Mesendoderm (in vitro differentiated cells): ENCODE measurements around the gene ENO1.
"Not testable (repeated sequence)": the region's sequence is repeated elsewhere in the genome, so short reads cannot be mapped to it uniquely, and the experiment has no call there.

Experiments
- DNase-seq: peaks from one replicate; pipeline ENCODE4 v3.0.0; 2013
- H2AK5ac ChIP-seq: 2 replicates; pipeline ENCODE4 v1.6.1; 2013; ENCODE audit warnings: low read length, inconsistent platforms
- H2BK120ac ChIP-seq: 2 replicates; pipeline ENCODE4 v1.6.1; 2013; ENCODE audit warnings: low read depth, mild to moderate bottlenecking, low read length, moderate library complexity, mixed read lengths
- H2BK15ac ChIP-seq: replicated peaks from 2 replicates; pipeline ENCODE4 v1.6.1; 2013; ENCODE audit warnings: low read depth, mild to moderate bottlenecking, moderate library complexity
- H2BK5ac ChIP-seq: 2 replicates; pipeline ENCODE4 v1.6.1; 2013; ENCODE audit warnings: low read length, inconsistent platforms
- H3K18ac ChIP-seq: 2 replicates; pipeline ENCODE4 v1.6.1; 2013; ENCODE audit warnings: mild to moderate bottlenecking, low read length, mixed read lengths
- H3K23ac ChIP-seq: one replicate; pipeline ENCODE4 v1.6.1; 2013; ENCODE audit warnings: low read length
- H3K27ac ChIP-seq: 2 replicates; pipeline ENCODE4 v1.5.1; 2013; ENCODE audit warnings: low read depth, mild to moderate bottlenecking, inconsistent platforms, low read length, moderate library complexity
- H3K27me3 ChIP-seq: 2 replicates; pipeline ENCODE4 v1.6.1; 2013; ENCODE audit warnings: low read length, control low read depth, mild to moderate bottlenecking, inconsistent platforms; ENCODE audit not compliant: insufficient read depth, poor library complexity
- H3K36me3 ChIP-seq: 2 replicates; pipeline ENCODE4 v1.6.1; 2013; ENCODE audit warnings: low read length, inconsistent platforms; ENCODE audit not compliant: control insufficient read depth, insufficient read depth
- H3K4ac ChIP-seq: one replicate; pipeline ENCODE4 v1.6.1; 2013; ENCODE audit warnings: low read depth, mild to moderate bottlenecking, low read length, moderate library complexity
- H3K4me1 ChIP-seq: 2 replicates; pipeline ENCODE4 v1.6.1; 2013; ENCODE audit warnings: low read depth, low read length, inconsistent platforms; ENCODE audit not compliant: control insufficient read depth
- H3K4me2 ChIP-seq: 2 replicates; pipeline ENCODE4 v1.6.1; 2013; ENCODE audit warnings: low read length
- H3K4me3 ChIP-seq: 2 replicates; pipeline ENCODE4 v1.5.1; 2013; ENCODE audit warnings: mild to moderate bottlenecking, low read length
- H3K56ac ChIP-seq: one replicate; pipeline ENCODE4 v1.6.1; 2013; ENCODE audit warnings: low read length
- H3K79me1 ChIP-seq: 2 replicates; pipeline ENCODE4 v1.6.1; 2013; ENCODE audit warnings: low read length, inconsistent platforms
- H3K79me2 ChIP-seq: 2 replicates; pipeline ENCODE4 v1.6.1; 2013; ENCODE audit warnings: mild to moderate bottlenecking, low read length; ENCODE audit not compliant: control insufficient read depth, insufficient read depth
- H3K9ac ChIP-seq: 2 replicates; pipeline ENCODE4 v1.6.1; 2013; ENCODE audit warnings: low read length, inconsistent platforms
- H4K5ac ChIP-seq: one replicate; pipeline ENCODE4 v1.6.1; 2013; ENCODE audit warnings: low read length
- H4K8ac ChIP-seq: one replicate; pipeline ENCODE4 v1.6.1; 2013; ENCODE audit warnings: low read depth, mild to moderate bottlenecking, control low read depth, low read length, moderate library complexity
- WGBS: extraction: QIAGEN DNeasy Blood & Tissue Kit; methylation state at CpG from one replicate; pipeline ENCODE4 v1.1.7; 2013; ENCODE audit warnings: low lambda C conversion rate, missing lambda C conversion rate; ENCODE audit not compliant: insufficient coverage; ENCODE audit errors: extremely low coverage; 5-methylcytosine and 5-hydroxymethylcytosine counted together

Gene ENO1

GRCh38 chr1:8839990-8840389 is 38.5 kb downstream of the ENO1 start:
- WGBS, result no CpG with 5 or more reads among the region's 7 CpGs
- Histone ChIP-seq H3K4me1 (no peaks in the 10 kb centered on the region), H3K9ac (no peak overlapping the region), H3K18ac (no peak overlapping the region), H2BK5ac (no peak overlapping the region), H3K79me1 (no peaks in the 10 kb centered on the region), H3K4me2 (no peak overlapping the region), H3K4ac (no peak overlapping the region), H3K23ac (no peak overlapping the region), H4K8ac (no peak overlapping the region), H3K79me2 (no peaks in the 10 kb centered on the region), H3K4me3 (no peak overlapping the region), H3K27me3 (no peaks in the 10 kb centered on the region), H3K27ac (no peak overlapping the region), H2AK5ac (no peak overlapping the region), H3K36me3 (no peaks in the 10 kb centered on the region), H4K5ac (no peak overlapping the region), H3K56ac (no peak overlapping the region), H2BK15ac (no peak overlapping the region), H2BK120ac (no peak overlapping the region)
- no peak for DNase-seq

- no peak overlapping the region for H3K4me3 ChIP-seq
- no peak overlapping the region for H3K18ac ChIP-seq
- no peak overlapping the region for H2AK5ac ChIP-seq
- no peak overlapping the region for H3K27ac ChIP-seq
- H4K5ac ChIP-seq, result no peak overlapping the region
- no peaks in the 10 kb centered on the region for H3K79me2 ChIP-seq
- no peaks in the 10 kb centered on the region for H3K27me3 ChIP-seq
- no peak for DNase-seq
- H3K36me3 ChIP-seq, result no peaks in the 10 kb centered on the region
- WGBS, result no CpG with 5 or more reads among the region's 14 CpGs
- H4K8ac ChIP-seq, result no peak overlapping the region
- no peaks in the 10 kb centered on the region for H3K4me1 ChIP-seq
- no peak overlapping the region for H2BK120ac ChIP-seq
- no peak overlapping the region for H3K4ac ChIP-seq
- no peak overlapping the region for H3K23ac ChIP-seq
- no peak overlapping the region for H3K56ac ChIP-seq
- H2BK5ac ChIP-seq, result no peak overlapping the region
- H3K79me1 ChIP-seq, result no peaks in the 10 kb centered on the region
- no peak overlapping the region for H3K4me2 ChIP-seq
- H3K9ac ChIP-seq, result no peak overlapping the region
- no peak overlapping the region for H2BK15ac ChIP-seq
Observed at GRCh38 chr1:8835941-8836643, 42.4 kb downstream of the ENO1 start.

- no peak overlapping the region for H4K8ac ChIP-seq
- H3K27ac ChIP-seq, result no peak overlapping the region
- no peak overlapping the region for H3K23ac ChIP-seq
- H3K4me2 ChIP-seq, result no peak overlapping the region
- no peak overlapping the region for H2BK15ac ChIP-seq
- no peak overlapping the region for H3K4ac ChIP-seq
- H4K5ac ChIP-seq, result no peak overlapping the region
- H3K9ac ChIP-seq, result no peak overlapping the region
- H3K56ac ChIP-seq, result no peak overlapping the region
- no peaks in the 10 kb centered on the region for H3K27me3 ChIP-seq
- H2AK5ac ChIP-seq, result no peak overlapping the region
- no CpG with 5 or more reads among the region's 4 CpGs for WGBS
- no peak overlapping the region for H2BK5ac ChIP-seq
- H3K4me3 ChIP-seq, result no peak overlapping the region
- no peaks in the 10 kb centered on the region for H3K79me1 ChIP-seq
- no peak overlapping the region for H3K18ac ChIP-seq
- no peaks in the 10 kb centered on the region for H3K79me2 ChIP-seq
- no peaks in the 10 kb centered on the region for H3K36me3 ChIP-seq
- H3K4me1 ChIP-seq, result no peaks in the 10 kb centered on the region
- no peak overlapping the region for H2BK120ac ChIP-seq
- peak; percentile 51 for DNase-seq
Observed at GRCh38 chr1:8831340-8831739, 47.1 kb downstream of the ENO1 start.

GRCh38 chr1:8830732-8831131 is 47.8 kb downstream of the ENO1 start:
- no CpG with 5 or more reads among the region's 10 CpGs for WGBS
- not testable (repeated sequence) for H3K4me1 ChIP-seq, H3K79me2 ChIP-seq, H3K4me2 ChIP-seq, H3K4ac ChIP-seq, H3K23ac ChIP-seq, H3K18ac ChIP-seq, H3K27ac ChIP-seq, DNase-seq, H3K79me1 ChIP-seq, H2AK5ac ChIP-seq, H3K56ac ChIP-seq, H3K27me3 ChIP-seq, H2BK5ac ChIP-seq, H3K9ac ChIP-seq, H3K4me3 ChIP-seq, H2BK15ac ChIP-seq, H4K5ac ChIP-seq, H4K8ac ChIP-seq, H2BK120ac ChIP-seq, H3K36me3 ChIP-seq

GRCh38 chr1:8825985-8826481 is 52.5 kb downstream of the ENO1 start:
- Histone ChIP-seq H3K79me1 (no peaks in the 10 kb centered on the region), H3K27ac (no peak overlapping the region), H3K4ac (no peak overlapping the region), H3K23ac (no peak overlapping the region), H3K36me3 (no peaks in the 10 kb centered on the region), H3K27me3 (no peaks in the 10 kb centered on the region), H3K4me3 (no peak overlapping the region), H3K4me2 (no peak overlapping the region), H3K18ac (no peak overlapping the region), H3K4me1 (peaks cover 4% of the 10 kb centered on the region), H2BK15ac (no peak overlapping the region), H4K8ac (no peak overlapping the region), H4K5ac (no peak overlapping the region), H2AK5ac (no peak overlapping the region), H2BK5ac (no peak overlapping the region), H3K79me2 (no peaks in the 10 kb centered on the region), H3K9ac (no peak overlapping the region), H3K56ac (peak overlapping the region; percentile 43), H2BK120ac (no peak overlapping the region)
- peak; percentile 54 for DNase-seq
- WGBS, result no CpG with 5 or more reads among the region's 10 CpGs

GRCh38 chr1:8823295-8823664 is 55.2 kb downstream of the ENO1 start:
- Histone ChIP-seq H2AK5ac (no peak overlapping the region), H3K23ac (no peak overlapping the region), H3K4me3 (no peak overlapping the region), H3K79me1 (no peaks in the 10 kb centered on the region), H3K27me3 (no peaks in the 10 kb centered on the region), H3K36me3 (no peaks in the 10 kb centered on the region), H4K8ac (no peak overlapping the region), H2BK120ac (no peak overlapping the region), H3K79me2 (no peaks in the 10 kb centered on the region), H2BK5ac (no peak overlapping the region), H3K9ac (no peak overlapping the region), H2BK15ac (no peak overlapping the region), H3K4ac (no peak overlapping the region), H3K27ac (no peak overlapping the region), H3K56ac (no peak overlapping the region), H4K5ac (no peak overlapping the region), H3K4me2 (no peak overlapping the region), H3K18ac (no peak overlapping the region), H3K4me1 (peaks cover 4% of the 10 kb centered on the region)
- WGBS, result no CpG with 5 or more reads among the region's 6 CpGs
- no peak for DNase-seq
